ENCODE data around the gene PDE6C. TPM values are rescaled to one million over a fixed set of nuclear protein-coding genes. Genes with fewer than 3 reads are reported as not detected.

The PDE6C gene
- total and polyA plus RNA-seq, 8 donors, result not detected

DNA sequence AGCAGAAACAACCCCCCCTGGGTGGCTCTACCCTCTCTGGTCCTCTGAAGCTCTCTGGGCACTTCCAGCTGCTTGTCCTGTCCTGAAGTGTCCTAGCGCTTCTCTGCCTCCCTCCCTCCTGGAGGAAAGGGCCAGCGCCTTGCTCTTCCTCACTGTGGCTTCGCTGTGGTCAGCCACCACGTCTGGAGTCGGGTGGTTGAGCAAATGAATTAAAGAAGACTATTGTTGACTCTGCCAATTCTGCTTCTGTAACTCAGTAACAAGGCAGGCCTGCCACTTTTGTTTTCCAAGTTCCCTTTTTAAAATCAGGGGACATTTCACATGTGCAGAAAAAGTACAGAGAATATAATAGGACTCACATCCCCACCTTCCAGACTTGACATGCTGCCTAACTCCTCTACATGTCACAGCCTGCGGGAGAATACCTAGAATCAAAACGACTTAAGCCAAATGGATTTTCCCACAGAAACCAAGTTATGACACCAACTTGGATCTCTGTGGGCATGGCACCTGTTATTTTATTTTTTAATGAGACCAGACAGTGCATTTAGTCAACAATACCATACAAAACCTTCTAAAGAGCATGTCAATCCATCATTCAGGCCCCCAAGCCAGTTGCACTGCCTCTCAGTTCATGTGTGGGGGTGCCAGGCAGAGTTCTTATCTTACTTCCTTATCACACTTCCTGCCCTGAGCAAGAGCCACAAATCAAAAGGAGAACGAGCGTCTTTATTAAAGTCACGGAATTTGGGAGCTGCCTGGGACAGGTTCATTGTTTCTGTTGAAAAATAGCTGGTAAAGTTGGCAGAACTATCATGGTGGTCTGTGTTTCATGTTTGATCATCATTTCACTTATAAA lies 39.1 kb upstream of the PDE6C start:
- Histone ChIP-seq H3K9me3 (no peaks in the 10 kb centered on the region), H3K27me3 (peaks cover 0 to 39% (median 2%) of the 10 kb centered on the region in 3 donors), H3K27ac (no peak overlapping the region), H3K36me3 (no peaks in the 10 kb centered on the region), H3K4me3 (no peak overlapping the region), H3K4me1 (peaks cover 4 to 39% (median 12%) of the 10 kb centered on the region in 4 donors)
- DNase-seq, result peak in 1 of 2 donors; percentile 53
- intact Hi-C loops (cut with DNase I; ENCODE audit: low total_unique reads), result no loop called here
- TF ChIP-seq POLR2AphosphoS5 (IDR thresholded peaks at IDR 0.05) (no peak), EP300 (IDR thresholded peaks at IDR 0.05) (no peak), POLR2A (IDR thresholded peaks at IDR 0.05) (no peak)
- TF ChIP-seq, protein P1, sequence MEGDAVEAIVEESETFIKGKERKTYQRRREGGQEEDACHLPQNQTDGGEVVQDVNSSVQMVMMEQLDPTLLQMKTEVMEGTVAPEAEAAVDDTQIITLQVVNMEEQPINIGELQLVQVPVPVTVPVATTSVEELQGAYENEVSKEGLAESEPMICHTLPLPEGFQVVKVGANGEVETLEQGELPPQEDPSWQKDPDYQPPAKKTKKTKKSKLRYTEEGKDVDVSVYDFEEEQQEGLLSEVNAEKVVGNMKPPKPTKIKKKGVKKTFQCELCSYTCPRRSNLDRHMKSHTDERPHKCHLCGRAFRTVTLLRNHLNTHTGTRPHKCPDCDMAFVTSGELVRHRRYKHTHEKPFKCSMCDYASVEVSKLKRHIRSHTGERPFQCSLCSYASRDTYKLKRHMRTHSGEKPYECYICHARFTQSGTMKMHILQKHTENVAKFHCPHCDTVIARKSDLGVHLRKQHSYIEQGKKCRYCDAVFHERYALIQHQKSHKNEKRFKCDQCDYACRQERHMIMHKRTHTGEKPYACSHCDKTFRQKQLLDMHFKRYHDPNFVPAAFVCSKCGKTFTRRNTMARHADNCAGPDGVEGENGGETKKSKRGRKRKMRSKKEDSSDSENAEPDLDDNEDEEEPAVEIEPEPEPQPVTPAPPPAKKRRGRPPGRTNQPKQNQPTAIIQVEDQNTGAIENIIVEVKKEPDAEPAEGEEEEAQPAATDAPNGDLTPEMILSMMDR (IDR thresholded peaks at IDR 0.05), result no peak
- WGBS, 5 donors, result 19 to 36% (median 27%) methylated on average over 10 of the region's 10 CpGs

- Histone ChIP-seq H3K27ac (no peak overlapping the region), H3K4me3 (no peak overlapping the region), H3K27me3 (peaks cover 0 to 33% (median 0%) of the 10 kb centered on the region in 3 donors), H3K36me3 (no peaks in the 10 kb centered on the region), H3K4me1 (peaks cover 4 to 45% (median 12%) of the 10 kb centered on the region in 4 donors), H3K9me3 (no peaks in the 10 kb centered on the region)
- 46 to 70% (median 60%) methylated on average over 3 of the region's 3 CpGs for WGBS, 5 donors
- no peak for DNase-seq
- intact Hi-C loops (cut with DNase I; ENCODE audit: low total_unique reads), result no loop called here
- TF ChIP-seq EP300 (IDR thresholded peaks at IDR 0.05) (no peak), POLR2A (IDR thresholded peaks at IDR 0.05) (no peak), POLR2AphosphoS5 (IDR thresholded peaks at IDR 0.05) (no peak)
- TF ChIP-seq, protein P1 (IDR thresholded peaks at IDR 0.05), result no peak
Measured at GRCh38 chr10:93573924-93574323, 38.4 kb upstream of the PDE6C start.

GRCh38 chr10:93576888-93577287 lies 35.4 kb upstream of the PDE6C start:
- Histone ChIP-seq H3K9me3 (peaks cover 0 to 9% (median 6%) of the 10 kb centered on the region in 4 donors), H3K4me1 (peaks cover 4 to 40% (median 12%) of the 10 kb centered on the region in 4 donors), H3K36me3 (no peaks in the 10 kb centered on the region), H3K27ac (peak overlapping the region in 2 of 5 donors; percentile 41 to 48), H3K27me3 (peaks cover 0 to 24% (median 0%) of the 10 kb centered on the region in 3 donors), H3K4me3 (no peak overlapping the region)
- intact Hi-C loops (cut with DNase I; ENCODE audit: low total_unique reads), result no loop called here
- DNase-seq, result no peak
- TF ChIP-seq EP300 (IDR thresholded peaks at IDR 0.05), result no peak
- TF ChIP-seq, protein P1 (IDR thresholded peaks at IDR 0.05), result no peak
- no peak for TF ChIP-seq POLR2AphosphoS5 (IDR thresholded peaks at IDR 0.05)
- TF ChIP-seq POLR2A (IDR thresholded peaks at IDR 0.05), result no peak
- WGBS, 5 donors, result 52 to 72% (median 55%) methylated on average over 3 of the region's 3 CpGs

DNA sequence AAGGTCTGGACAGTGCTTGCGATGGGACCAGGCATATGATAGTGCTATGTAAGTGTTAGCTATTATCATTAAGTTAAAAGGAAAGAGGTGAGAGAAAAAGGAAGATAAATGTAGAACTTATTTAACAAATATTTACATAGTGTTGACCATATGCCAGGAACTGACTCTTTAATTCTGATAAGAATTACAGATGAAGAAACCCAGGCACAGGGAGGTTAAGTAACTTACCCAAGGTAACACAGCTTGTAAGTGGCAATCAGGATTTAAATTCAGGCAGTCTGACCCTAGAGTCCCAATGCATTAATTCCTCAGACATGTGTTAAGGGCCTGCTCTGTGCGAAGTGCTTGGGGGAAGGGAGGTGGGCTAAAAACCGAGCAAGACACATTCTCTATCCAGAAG lies 34.8 kb upstream of the PDE6C start:
- no peaks in the 10 kb centered on the region for H3K36me3 ChIP-seq
- no peak for DNase-seq
- no peak for TF ChIP-seq POLR2AphosphoS5 (IDR thresholded peaks at IDR 0.05)
- TF ChIP-seq POLR2A (IDR thresholded peaks at IDR 0.05), result no peak
- TF ChIP-seq EP300 (IDR thresholded peaks at IDR 0.05), result no peak
- TF ChIP-seq, protein P1 (IDR thresholded peaks at IDR 0.05), result no peak
- peaks cover 0 to 19% (median 0%) of the 10 kb centered on the region in 3 donors for H3K27me3 ChIP-seq
- 75 to 87% (median 81%) methylated on average over 3 of the region's 3 CpGs for WGBS, 5 donors
- H3K27ac ChIP-seq, result peak overlapping the region in 2 of 5 donors; percentile 41 to 48
- H3K4me1 ChIP-seq, result peaks cover 4 to 38% (median 11%) of the 10 kb centered on the region in 4 donors
- intact Hi-C loops (cut with DNase I; ENCODE audit: low total_unique reads), result no loop called here
- no peak overlapping the region for H3K4me3 ChIP-seq
- peaks cover 0 to 9% (median 6%) of the 10 kb centered on the region in 4 donors for H3K9me3 ChIP-seq
